Activated CD4-positive, alpha-beta T cell treated with anti-CD3 and anti-CD28 coated beads for 24 hours (primary cell): Measurements from ENCODE around the gene SDR39U1.

ENCODE experiments used
- DNase-seq, 2 donors: peaks; one replicate each; pipeline ENCODE4 v3.0.0-alpha.2; 2020; ENCODE audit warnings: low read depth in 2 of 2

Gene SDR39U1

GRCh38 chr14:24429395-24430142 lies 13.0 kb downstream of the SDR39U1 start, which contains the start of the genes CBLN3 and KHNYN:
CBLN3 (minus strand) TSS chr14:24429668; CDS start chr14:24429054, 614 bp downstream.
KHNYN (plus strand) TSS chr14:24429954; CDS start chr14:24430731, 777 bp downstream.
- peak; percentile 78 to 82 for DNase-seq

- DNase-seq: no peak
Observed at GRCh38 chr14:24428628-24429394, 13.8 kb downstream of the SDR39U1 start.

GRCh38 chr14:24427537-24428508 lies 14.8 kb downstream of the SDR39U1 start:
- DNase-seq: no peak

DNA sequence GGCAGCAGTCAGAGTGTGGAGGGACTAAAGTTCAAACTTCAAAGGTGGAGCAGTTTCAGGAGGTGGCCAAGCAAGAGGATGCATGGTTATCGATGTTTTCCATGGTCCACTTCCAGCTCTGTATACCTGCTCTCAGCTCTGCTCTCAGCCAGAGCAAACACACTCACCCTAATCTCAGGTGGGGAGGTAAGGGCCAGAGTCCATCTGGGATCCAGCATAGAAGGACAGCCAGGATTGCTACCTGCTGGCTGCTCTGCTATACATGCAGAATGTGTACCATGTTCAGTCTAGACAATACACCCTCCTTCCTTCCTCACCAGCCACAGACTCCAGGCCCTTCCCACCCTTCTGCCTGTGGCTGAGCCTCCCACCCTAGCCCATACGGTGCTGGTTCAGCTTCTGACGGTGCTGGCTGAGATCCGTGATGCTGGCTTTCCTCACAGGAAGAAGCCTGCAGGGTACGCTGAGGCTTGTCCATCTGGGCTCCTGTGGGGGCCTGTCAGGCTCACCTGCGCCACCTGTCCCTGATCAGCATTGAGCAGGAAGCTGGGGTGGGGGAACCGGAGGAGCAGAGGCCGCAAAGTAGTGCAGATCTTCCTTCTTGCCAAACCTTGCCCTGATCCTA lies 15.6 kb downstream of the SDR39U1 start:
- DNase-seq: no peak

DNA sequence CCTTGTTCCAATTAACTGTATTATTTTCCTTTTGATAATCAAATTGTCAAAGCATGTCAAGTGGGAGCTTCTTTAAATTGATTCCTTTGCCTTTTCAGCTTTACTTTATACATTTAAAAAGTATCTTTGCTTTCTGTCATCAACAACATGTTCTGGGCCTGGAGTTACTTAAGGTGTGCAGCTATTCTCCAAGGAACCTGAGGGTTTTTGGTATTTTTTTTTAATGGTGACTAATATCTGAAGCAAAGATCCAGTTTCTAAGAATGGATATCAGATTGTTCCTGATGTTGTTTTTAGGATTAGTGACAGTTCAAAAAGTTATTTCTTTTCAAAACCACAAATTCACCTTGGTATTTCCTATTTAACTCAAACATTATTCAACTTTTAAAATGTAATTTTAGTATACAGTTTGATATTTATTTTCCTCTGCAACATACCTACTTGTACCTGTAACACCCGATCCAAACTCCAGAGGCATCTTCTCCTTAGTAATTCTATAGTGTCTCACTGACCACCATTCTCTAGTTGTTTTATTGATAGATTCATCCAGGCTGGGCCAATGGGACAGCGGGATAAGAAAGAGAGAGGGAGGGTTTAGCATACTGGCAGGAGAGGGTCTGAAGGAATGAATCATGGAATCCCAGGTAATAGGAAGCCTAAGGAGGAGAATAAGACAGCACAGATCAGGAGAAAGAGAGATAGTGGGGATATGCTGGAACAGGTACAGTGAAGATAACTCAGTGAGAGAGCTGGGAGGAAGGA lies 16.2 kb downstream of the SDR39U1 start:
- DNase-seq: no peak

DNA sequence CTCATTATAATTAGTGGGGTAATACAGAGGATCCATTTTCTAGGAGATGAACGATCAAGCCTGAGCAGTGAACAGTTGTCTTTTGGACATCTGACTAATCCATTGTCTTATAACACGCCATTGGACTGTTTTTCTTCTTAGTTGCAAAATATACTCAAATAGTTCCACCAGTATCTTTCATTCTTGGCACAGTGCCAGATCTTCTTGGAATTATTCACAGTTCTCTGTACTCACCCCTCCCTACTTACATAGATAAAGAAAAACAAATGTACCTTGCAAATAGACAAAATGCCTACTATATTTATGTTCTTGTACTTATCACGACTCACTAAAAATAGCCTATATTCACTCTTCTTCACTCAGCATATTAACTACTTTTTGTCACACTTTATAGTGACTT lies 16.9 kb downstream of the SDR39U1 start:
- no peak for DNase-seq

DNA sequence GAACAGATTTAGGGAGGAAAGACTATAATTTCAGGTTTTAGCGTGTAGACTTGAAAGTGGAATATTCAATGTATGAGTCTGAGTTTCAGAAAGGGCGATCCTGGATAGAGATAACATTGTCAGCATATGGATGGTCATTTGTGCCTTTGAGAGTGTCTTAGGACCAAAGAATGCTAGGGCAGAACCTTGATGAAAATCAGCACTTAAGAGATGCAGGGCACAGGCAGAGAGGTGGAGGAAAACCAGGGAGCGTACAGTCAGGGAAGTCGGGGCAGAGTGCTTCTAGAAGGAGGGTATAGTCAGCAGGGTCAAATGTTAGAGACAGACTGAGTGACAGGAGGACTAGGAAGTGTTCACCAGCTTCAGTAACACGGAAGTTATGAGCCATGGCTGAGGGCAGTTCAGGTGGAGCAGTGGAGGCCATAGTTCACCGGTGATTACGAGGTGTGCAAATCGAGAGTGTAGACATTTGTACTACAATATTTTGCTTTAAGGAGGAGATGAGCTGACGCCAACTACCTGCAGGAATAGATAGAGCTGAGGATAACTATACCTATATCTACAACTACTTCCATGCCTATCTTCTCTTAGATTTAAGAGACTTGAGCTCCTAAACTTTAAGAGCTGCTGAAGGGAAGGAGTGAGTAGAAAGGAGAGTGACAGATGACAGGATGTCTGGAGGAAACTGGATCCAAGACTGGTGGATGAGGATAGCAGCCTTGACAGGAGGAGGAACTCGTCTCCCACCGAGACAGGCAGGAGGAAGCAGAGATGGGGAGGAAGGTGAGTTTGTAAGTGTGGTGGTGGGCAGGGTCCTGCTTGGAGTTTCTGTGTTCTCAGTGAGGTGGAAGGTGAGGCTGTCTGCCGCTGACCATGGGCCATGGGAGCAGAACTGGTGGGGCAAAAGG lies 19.6 kb downstream of the SDR39U1 start:
- no peak for DNase-seq

DNA sequence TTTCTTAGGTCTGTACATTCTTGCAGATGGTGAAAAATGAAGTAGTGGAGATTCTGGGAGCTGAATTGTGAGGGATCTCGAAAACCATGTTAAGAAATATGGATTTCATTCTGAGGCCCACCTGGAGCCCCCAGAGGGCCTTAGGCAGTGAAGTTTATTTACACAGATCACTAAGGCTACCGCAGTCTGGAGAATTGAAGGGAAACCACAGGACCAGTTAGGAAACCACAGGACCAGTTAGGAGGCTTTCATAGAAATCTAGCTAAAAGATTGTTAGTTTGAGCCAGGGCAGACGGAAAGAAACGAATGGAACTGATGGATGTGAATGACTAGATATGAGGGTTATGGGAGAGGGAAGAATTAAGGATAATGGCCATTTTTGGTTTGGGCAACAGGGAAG lies 20.3 kb downstream of the SDR39U1 start:
- DNase-seq: no peak

GRCh38 chr14:24418492-24418873 lies 24.1 kb downstream of the SDR39U1 start:
- DNase-seq: no peak

DNA sequence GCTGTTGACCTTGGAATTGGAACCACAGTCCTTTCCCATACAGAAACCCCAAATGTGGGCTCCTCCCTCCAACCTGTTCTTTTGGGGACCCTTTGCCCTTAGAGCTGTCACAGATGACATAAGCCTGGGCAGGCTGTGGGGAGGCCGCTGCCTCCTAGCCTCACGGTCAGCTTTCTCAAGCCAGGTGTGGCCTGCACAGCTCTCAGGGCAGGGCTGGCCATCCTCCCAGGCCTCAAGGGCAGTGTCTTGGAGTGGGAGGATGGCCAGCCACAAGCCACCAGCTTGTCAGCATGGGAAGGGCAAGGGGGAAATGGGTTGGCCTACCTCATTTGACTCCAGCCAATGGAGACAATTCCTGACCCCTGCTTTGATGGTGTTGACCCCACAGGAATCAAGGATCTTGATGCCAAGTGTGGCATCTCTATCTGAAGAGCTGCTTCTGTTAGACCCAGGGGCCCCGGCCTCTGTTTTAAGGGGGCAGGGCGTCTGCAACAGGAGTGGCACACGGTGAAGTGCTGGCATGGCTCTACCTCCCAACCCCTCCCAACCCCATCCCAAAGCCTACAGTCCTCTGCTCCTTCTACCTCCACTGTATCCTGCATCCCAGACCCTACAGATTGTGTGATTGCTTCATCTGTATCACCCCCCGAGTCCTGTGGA lies 24.6 kb downstream of the SDR39U1 start:
- no peak for DNase-seq

GRCh38 chr14:24416932-24417619 lies 25.5 kb downstream of the SDR39U1 start:
- DNase-seq: no peak

GRCh38 chr14:24416254-24416931 lies 26.2 kb downstream of the SDR39U1 start:
- no peak for DNase-seq

- DNase-seq: no peak
Observed at GRCh38 chr14:24415421-24416253, 26.9 kb downstream of the SDR39U1 start.

DNA sequence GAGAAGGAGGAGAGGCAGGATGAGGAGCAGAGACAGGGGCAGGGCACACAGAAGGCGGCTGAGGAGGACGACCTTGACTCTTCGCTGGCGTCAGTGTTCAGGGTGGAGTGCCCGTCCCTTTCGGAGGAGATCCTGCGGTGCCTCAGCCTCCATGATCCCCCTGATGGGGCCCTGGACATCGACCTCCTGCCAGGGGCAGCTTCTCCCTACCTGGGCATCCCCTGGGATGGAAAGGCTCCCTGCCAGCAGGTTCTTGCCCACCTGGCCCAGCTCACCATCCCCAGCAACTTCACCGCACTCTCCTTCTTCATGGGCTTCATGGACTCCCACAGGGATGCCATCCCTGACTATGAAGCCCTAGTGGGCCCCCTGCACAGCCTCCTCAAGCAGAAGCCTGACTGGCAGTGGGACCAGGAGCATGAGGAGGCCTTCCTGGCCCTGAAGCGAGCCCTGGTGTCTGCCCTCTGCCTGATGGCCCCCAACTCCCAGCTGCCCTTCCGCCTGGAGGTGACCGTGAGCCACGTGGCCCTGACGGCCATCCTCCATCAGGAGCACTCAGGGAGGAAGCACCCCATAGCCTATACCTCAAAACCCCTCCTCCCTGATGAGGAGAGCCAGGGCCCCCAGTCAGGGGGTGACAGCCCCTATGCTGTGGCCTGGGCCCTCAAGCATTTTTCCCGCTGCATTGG lies 27.7 kb downstream of the SDR39U1 start:
- no peak for DNase-seq

DNA sequence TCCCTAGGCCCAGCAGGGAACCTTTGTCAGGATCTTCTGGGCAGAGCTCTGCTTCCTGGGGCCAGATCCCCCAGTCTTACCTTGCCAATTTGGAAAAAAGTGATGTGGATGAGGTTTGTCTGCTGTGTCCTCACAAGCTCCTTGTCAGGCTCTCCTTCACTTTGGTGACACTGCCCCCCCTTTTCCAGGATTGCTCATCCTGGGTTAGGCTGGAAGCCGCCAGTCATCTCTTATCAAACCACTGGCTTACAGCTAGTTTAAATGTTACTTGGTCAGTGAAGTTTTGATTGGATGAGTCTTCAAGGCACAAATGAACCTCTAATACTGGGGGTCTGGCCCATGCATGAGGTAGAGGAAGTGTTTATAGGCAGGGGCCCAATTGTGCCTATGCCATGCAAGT lies 28.5 kb downstream of the SDR39U1 start:
- DNase-seq: no peak
